ENCODE measurements around the gene OR4X2.

The OR4X2 gene

GRCh38 chr11:48242501-48242900, 2.4 kb upstream of the OR4X2 start:
- no peak for TF ChIP-seq CTCF (IDR thresholded peaks at IDR 0.05; ENCODE audit: insufficient read depth, low read depth, low read length, missing control alignments)
- no peak for DNase-seq (ENCODE audit: low read depth)
- H3K4me3 ChIP-seq (ENCODE audit: low read length) = no peak overlapping the region

- DNase-seq (ENCODE audit: low read depth) = no peak
- TF ChIP-seq CTCF (IDR thresholded peaks at IDR 0.05; ENCODE audit: insufficient read depth, low read depth, low read length, missing control alignments) = no peak
- no peak overlapping the region for H3K4me3 ChIP-seq (ENCODE audit: low read length)
These were observed 4.0 kb downstream of the OR4X2 start for GRCh38 chr11:48248902-48249301.

GRCh38 chr11:48261600-48261999, 16.7 kb downstream of the OR4X2 start:
- DNase-seq (ENCODE audit: low read depth) = no peak
- H3K4me3 ChIP-seq (ENCODE audit: low read length) = no peak overlapping the region
- TF ChIP-seq CTCF (IDR thresholded peaks at IDR 0.05; ENCODE audit: insufficient read depth, low read depth, low read length, missing control alignments) = no peak

- H3K4me3 ChIP-seq (ENCODE audit: low read length) = no peak within 1 kb of the TSS
- DNase-seq (ENCODE audit: low read depth) = no peak
- TF ChIP-seq CTCF (IDR thresholded peaks at IDR 0.05; ENCODE audit: insufficient read depth, low read depth, low read length, missing control alignments) = no peak
These were observed 18.6 kb downstream of the OR4X2 start, which contains the start of gene OR4X1 for GRCh38 chr11:48263423-48263911. Gene OR4X1 (plus strand): TSS chr11:48263861. CDS start chr11:48263861, 0 bp downstream.

GRCh38 chr11:48270621-48271020, 25.7 kb downstream of the OR4X2 start:
- H3K4me3 ChIP-seq (ENCODE audit: low read length) = no peak overlapping the region
- TF ChIP-seq CTCF (IDR thresholded peaks at IDR 0.05; ENCODE audit: insufficient read depth, low read depth, low read length, missing control alignments) = no peak
- no peak for DNase-seq (ENCODE audit: low read depth)

GRCh38 chr11:48272606-48273005, 27.7 kb downstream of the OR4X2 start:
- no peak for TF ChIP-seq CTCF (IDR thresholded peaks at IDR 0.05; ENCODE audit: insufficient read depth, low read depth, low read length, missing control alignments)

More at GRCh38 chr11:48272606-48273005, 27.7 kb downstream of the OR4X2 start:
- no peak overlapping the region for H3K4me3 ChIP-seq (ENCODE audit: low read length)
- DNase-seq (ENCODE audit: low read depth) = no peak
